Common myeloid progenitor, CD34-positive (primary cell): ENCODE measurements around the gene PRSS33.

Experiments
- CTCF ChIA-PET: fragments of 350-600 bp; sonication (Branson Sonifier 250); formaldehyde crosslinking; loops from one replicate; lab custom pipeline; 2021; ENCODE audit warnings: antibody characterized with exemption; lab: Charles Lee
- POLR2A ChIA-PET: fragments of 350-600 bp; sonication (Branson Sonifier 250); formaldehyde crosslinking; loops from one replicate; lab custom pipeline; 2021; ENCODE audit warnings: antibody characterized with exemption; lab: Charles Lee
- DNase-seq, 3 donors: peaks; one replicate each; pipeline versions ENCODE4 v3.0.0 to v3.0.0-alpha.2; 2013
- H3K27ac ChIP-seq, 2 experiments: 1 replicate in 1 of 2; 2 replicates in 1 of 2; pipeline ENCODE4 v1.7.0; 2013; ENCODE audit warnings: inconsistent platforms in 2 of 2, low read length in 2 of 2, mild to moderate bottlenecking in 2 of 2, low read depth in 1 of 2, moderate library complexity in 1 of 2; ENCODE audit not compliant: severe bottlenecking in 2 of 2, insufficient read depth in 1 of 2, poor library complexity in 1 of 2
- H3K27me3 ChIP-seq, 5 experiments: replicated peaks in 2 of 5; 1 replicate in 3 of 5; 2 replicates in 2 of 5; pipeline versions ENCODE4 v1.6.1 to v1.7.0; 2013; ENCODE audit warnings: low read length in 4 of 5, mild to moderate bottlenecking in 2 of 5, moderate library complexity in 2 of 5, inconsistent platforms in 1 of 5; ENCODE audit not compliant: insufficient read depth in 5 of 5, control insufficient read depth in 4 of 5
- H3K36me3 ChIP-seq, 4 experiments: 1 replicate in 2 of 4; 2 replicates in 2 of 4; pipeline versions ENCODE4 v1.6.1 to v1.7.0; 2013; ENCODE audit warnings: low read length in 3 of 4, control low read depth in 1 of 4, mild to moderate bottlenecking in 1 of 4; ENCODE audit not compliant: control insufficient read depth in 4 of 4, insufficient read depth in 4 of 4
- H3K4me1 ChIP-seq, 4 experiments: 1 replicate in 3 of 4; 2 replicates in 1 of 4; pipeline versions ENCODE4 v1.6.1 to v1.7.1; 2013; ENCODE audit warnings: low read length in 3 of 4, mild to moderate bottlenecking in 3 of 4, control low read depth in 1 of 4, inconsistent platforms in 1 of 4, moderate library complexity in 1 of 4; ENCODE audit not compliant: control insufficient read depth in 4 of 4, insufficient read depth in 4 of 4; ENCODE audit errors: control extremely low read depth in 1 of 4
- H3K4me3 ChIP-seq, 7 experiments: 1 replicate in 4 of 7; 2 replicates in 3 of 7; pipeline versions ENCODE4 v1.5.1 to v1.7.0; 2013; ENCODE audit warnings: mild to moderate bottlenecking in 7 of 7, low read length in 6 of 7, moderate library complexity in 6 of 7, inconsistent platforms in 2 of 7, low read depth in 2 of 7, control low read depth in 1 of 7; ENCODE audit not compliant: insufficient read depth in 4 of 7, control insufficient read depth in 1 of 7; ENCODE audit errors: extremely low read depth in 1 of 7
- H3K9me3 ChIP-seq, 5 experiments: 1 replicate in 4 of 5; 2 replicates in 1 of 5; pipeline versions ENCODE4 v1.6.1 to v1.7.1; 2013; ENCODE audit warnings: low read length in 4 of 5, mild to moderate bottlenecking in 2 of 5, inconsistent platforms in 1 of 5, low read depth in 1 of 5, moderate library complexity in 1 of 5; ENCODE audit not compliant: control insufficient read depth in 4 of 5, insufficient read depth in 2 of 5; ENCODE audit errors: control extremely low read depth in 1 of 5
- WGBS: methylation state at CpG from one replicate; pipeline ENCODE4 v1.1.5; 2013; ENCODE audit not compliant: insufficient coverage; 5-methylcytosine and 5-hydroxymethylcytosine counted together

PRSS33 gene

DNA sequence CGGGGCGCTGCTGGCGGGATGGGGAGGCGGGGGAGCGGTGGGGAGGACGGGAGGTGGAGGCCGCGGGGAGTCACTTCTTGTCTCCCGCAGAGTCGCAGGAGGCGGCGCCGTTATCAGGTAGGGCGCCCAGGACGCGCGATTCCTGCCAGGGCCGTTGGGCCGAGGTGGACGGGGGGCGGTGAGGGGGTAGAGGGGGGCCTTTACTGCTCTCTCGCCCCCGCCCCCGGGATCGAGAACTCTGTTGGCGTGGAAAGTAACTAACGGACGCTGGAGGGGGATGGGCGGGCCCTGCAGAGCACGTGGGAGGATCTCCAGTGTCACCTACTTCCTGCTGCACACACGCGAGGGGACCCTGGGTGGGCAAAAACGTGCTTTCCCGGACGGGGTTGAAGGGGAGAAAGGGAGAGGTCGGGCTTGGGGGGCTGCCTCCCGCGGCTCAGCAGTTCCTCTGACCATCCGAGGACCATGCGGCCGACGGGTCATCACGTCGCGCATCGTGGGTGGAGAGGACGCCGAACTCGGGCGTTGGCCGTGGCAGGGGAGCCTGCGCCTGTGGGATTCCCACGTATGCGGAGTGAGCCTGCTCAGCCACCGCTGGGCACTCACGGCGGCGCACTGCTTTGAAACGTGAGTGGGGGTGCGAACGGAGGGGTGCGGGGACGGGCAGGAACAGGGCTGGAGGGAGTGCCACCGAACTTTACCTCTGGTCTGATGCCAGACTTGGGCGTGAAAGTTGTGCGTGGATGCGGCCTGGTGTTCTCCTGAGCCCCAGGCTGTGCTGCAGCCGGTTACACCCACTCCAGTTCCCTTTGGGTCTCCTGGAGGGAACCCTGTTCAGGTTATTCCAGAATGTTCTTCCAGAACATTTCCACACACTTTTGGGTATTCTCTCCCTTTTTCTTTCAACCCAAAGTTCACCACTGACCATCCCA is 30.2 kb upstream of the PRSS33 start:
- Histone ChIP-seq H3K4me3 (peak overlapping the region in 3 of 7 experiments; percentile 11 to 33 (median 22)), H3K27ac (no peak overlapping the region), H3K4me1 (no peaks in the 10 kb centered on the region), H3K36me3 (no peaks in the 10 kb centered on the region), H3K9me3 (no peaks in the 10 kb centered on the region), H3K27me3 (no peaks in the 10 kb centered on the region)
- 77% methylated on average over 58 of the region's 68 CpGs for WGBS
- CTCF ChIA-PET = interaction anchor here (0.6 kb wide), 1 partner anchor 66 kb away, joined by 4 read pairs; no protein-coding TSS in a partner anchor
- POLR2A ChIA-PET = no interaction called here
- no peak for DNase-seq

DNA sequence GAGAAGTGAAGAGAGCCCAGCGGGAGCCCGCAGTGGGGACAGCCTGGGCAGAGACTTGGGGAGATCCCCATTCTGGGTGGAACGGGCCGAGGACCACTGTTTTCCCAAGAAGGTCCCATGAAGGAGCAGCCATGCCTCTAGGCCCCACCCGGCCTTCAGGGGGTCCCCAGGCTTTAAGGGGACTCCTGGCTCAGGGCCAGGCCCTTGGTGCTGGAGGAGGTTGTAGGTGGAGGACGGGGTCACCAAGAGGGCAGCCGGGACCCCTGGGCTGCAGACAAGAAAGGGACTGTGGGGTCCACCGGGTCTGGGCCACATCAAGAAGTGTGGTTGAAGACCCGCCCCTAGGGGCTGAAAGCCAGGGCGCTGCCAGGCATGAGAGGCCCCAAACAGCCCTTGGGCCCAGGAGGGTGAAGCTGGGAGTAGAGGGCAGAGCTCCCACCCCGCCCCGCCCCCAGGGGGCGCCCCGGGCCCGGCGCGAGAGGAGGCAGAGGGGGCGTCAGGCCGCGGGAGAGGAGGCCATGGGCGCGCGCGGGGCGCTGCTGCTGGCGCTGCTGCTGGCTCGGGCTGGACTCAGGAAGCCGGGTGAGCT is 29.5 kb upstream of the PRSS33 start, which contains the start of gene PRSS21:
TSS of gene PRSS21 (plus strand) at position 487 of the 589 bp plus-strand sequence. CDS start at position 519, 32 bp downstream.
- POLR2A ChIA-PET = no interaction called here
- peak; percentile 59 to 70 (median 61) for DNase-seq
- CTCF ChIA-PET = interaction anchor here (0.6 kb wide), 1 partner anchor 67 kb away, joined by 4 read pairs; no protein-coding TSS in a partner anchor

DNA sequence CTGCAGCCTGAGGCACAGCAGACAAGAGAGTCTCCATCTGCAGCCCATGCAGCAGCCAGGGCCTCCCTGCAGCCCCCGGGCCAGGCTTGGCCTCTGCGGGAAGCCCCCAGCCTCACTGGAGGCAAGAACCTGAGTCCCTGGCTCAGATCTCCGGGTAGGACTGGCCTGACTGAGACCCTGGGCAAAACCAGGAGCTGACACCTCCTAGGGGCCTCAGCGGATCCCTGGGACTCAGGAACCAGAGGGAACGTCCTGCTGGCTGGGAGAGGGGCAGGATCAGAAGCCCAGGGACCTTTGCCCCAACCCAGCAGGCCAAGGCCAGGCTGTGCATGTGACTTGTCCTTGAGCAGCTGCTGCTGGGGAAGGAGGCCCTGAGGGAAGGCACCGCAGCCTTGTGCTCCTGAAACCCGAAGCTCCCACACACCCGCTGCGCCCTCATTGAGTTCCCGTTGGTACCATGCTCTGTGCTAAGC is 28.0 kb upstream of the PRSS33 start:
- whole genome bisulfite sequencing = 99% methylated on average over 9 of the region's 10 CpGs
- ChIA-PET CTCF (no interaction called here), POLR2A (no interaction called here)
- H3K27me3 ChIP-seq = peaks cover 0 to 3% (median 0%) of the 10 kb centered on the region in 5 experiments
- no peaks in the 10 kb centered on the region for H3K4me1 ChIP-seq
- H3K9me3 ChIP-seq = no peaks in the 10 kb centered on the region
- H3K27ac ChIP-seq = no peak overlapping the region
- H3K36me3 ChIP-seq = no peaks in the 10 kb centered on the region
- no peak for DNase-seq
- H3K4me3 ChIP-seq = no peak overlapping the region

More for the DNA sequence above, 29.5 kb upstream of the PRSS33 start, which contains the start of gene PRSS21:
- Histone ChIP-seq H3K4me3 (peak within 1 kb of the TSS in 4 of 7 experiments; percentile 11 to 48 (median 28)), H3K36me3 (no peaks in the 10 kb centered on the region), H3K27me3 (no peaks in the 10 kb centered on the region), H3K9me3 (no peaks in the 10 kb centered on the region), H3K4me1 (no peaks in the 10 kb centered on the region), H3K27ac (peak within 1 kb of the TSS in 1 of 2 experiments; percentile 49)
- 60% methylated on average over 21 of the region's 28 CpGs for WGBS

DNA sequence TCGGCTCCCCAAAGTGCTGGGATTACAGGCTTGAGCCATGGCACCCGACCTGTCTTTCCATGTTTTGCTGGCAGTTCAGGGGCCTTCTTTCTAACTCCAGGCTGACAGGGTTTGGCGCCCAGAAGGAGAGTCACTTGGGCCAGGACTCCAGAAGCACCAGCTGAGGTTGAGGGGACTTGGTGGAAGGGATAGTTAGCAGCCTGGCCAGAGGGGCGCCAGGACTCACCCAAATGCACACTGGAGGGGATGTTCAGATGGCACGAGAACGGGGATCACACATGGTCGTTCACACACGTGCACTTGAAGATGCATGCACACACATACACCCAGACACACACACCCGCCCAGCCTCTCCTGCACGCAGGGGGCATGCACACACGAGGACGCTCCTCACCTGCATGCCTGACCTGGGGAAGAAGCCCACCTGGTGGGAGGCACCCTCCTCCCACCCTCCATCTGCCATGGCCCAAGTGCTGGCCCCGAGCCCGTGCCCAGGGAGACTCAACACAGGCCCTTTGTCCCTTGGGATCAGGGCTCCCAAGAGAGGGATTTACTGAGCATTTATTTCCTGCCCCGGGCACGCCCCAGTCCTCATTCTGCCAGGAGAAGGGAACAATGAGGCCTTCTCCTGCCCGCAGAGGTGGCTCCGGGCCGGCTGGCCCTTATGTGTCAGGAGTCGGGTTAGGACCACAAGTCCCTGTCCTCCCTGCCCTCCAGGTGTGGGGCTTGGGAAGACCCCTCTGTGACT is 27.4 kb upstream of the PRSS33 start:
- H3K27me3 ChIP-seq = peaks cover 0 to 5% (median 3%) of the 10 kb centered on the region in 5 experiments
- ChIA-PET CTCF (interaction anchor here (0.7 kb wide), 1 partner anchor 24 kb away, joined by 3 read pairs; no protein-coding TSS in a partner anchor), POLR2A (no interaction called here)
- no peak overlapping the region for H3K27ac ChIP-seq
- no peaks in the 10 kb centered on the region for H3K4me1 ChIP-seq
- WGBS = 95% methylated on average over 13 of the region's 20 CpGs
- no peaks in the 10 kb centered on the region for H3K36me3 ChIP-seq
- DNase-seq = no peak
- H3K4me3 ChIP-seq = no peak overlapping the region
- no peaks in the 10 kb centered on the region for H3K9me3 ChIP-seq

DNA sequence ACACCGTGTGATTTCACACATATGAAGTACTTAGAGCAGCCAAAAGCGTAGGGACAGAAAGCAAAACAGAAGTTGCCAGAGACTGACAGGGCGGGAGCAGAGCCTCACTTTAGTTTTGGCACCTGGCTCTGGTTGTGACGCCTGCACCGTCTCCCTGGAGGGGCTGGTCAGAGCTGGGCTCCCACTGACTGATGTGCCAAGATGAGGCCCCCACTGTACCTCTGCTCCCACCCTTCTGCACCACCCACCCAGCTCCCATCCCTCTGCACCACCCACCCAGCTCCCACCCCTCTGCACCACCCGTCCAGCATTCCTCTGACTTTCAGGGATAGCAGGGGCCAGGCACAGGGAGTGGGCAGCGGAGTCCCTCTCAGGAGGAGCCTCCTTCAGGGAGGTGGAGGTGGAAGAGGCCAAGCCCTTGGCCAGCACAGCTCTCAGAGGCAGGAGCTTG is 26.4 kb upstream of the PRSS33 start:
- H3K4me3 ChIP-seq = no peak overlapping the region
- CTCF ChIA-PET = interaction anchor here (0.7 kb wide), 1 partner anchor 25 kb away, joined by 3 read pairs; no protein-coding TSS in a partner anchor
- POLR2A ChIA-PET = no interaction called here
- no peaks in the 10 kb centered on the region for H3K9me3 ChIP-seq
- H3K27me3 ChIP-seq = peaks cover 0 to 5% (median 3%) of the 10 kb centered on the region in 5 experiments
- no peak for DNase-seq
- no peaks in the 10 kb centered on the region for H3K36me3 ChIP-seq
- no peaks in the 10 kb centered on the region for H3K4me1 ChIP-seq
- 88% methylated on average over 5 of the region's 7 CpGs for WGBS
- no peak overlapping the region for H3K27ac ChIP-seq

DNA sequence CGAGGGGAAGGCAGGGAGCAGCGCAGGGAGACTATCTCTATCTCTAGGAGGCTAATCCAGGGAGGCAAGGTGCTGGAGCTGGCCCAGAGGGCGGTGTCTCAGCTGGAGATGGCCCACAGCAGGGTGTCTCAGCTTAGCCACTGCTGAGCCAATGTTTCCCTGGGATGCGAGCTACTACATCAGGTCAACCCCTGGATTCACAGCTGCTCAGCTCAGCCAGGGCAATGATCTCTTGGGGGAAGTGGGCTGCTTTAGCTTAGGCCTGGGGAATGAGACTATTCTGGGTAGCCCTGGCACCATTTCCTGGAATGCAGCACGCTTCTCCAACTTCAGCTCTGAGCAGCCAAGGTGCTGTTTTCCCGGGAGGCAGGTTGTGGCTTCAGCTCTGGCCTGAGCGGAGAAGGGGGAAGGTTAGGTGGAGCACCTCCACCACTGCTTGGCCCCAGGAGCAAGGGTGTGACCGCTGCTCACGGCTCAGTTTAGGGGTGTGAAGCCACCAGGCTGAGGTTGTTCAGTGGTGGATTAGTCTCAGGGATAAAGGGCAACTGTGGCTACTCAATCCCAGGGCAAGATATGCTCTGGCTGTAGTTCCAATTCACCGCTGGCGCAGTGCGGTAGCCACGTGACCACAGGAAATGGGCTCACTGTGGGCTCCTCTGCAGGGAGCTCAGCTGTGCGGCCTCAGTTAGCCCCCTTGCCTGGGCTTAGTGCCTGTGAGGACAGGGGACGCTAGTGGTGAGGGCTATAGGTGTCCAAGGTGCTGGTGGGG is 24.5 kb upstream of the PRSS33 start:
- peaks cover 0 to 5% (median 3%) of the 10 kb centered on the region in 5 experiments for H3K27me3 ChIP-seq
- DNase-seq = no peak
- CTCF ChIA-PET = interaction anchor here (1.2 kb wide), 1 partner anchor 115 kb away, joined by 3 read pairs; no protein-coding TSS in a partner anchor
- H3K4me3 ChIP-seq = no peak overlapping the region
- WGBS = 94% methylated on average over 11 of the region's 15 CpGs
- H3K4me1 ChIP-seq = no peaks in the 10 kb centered on the region
- H3K27ac ChIP-seq = no peak overlapping the region
- H3K9me3 ChIP-seq = no peaks in the 10 kb centered on the region
- H3K36me3 ChIP-seq = no peaks in the 10 kb centered on the region
- POLR2A ChIA-PET = no interaction called here
